SU-DHL-6 (cell line): ENCODE results near the gene CAMK2D.

ENCODE experiments used
- CTCF ChIP-seq: fragments of 200-600 bp; sonication (generic); IDR thresholded peaks from one replicate; pipeline ENCODE4 v1.5.1; 2017; ENCODE audit warnings: antibody characterized with exemption, mild to moderate bottlenecking, low read length, moderate library complexity; ENCODE audit not compliant: insufficient read depth, poor library complexity, severe bottlenecking
- EZH2phosphoT487 ChIP-seq: fragments of 200-600 bp; sonication (generic), shearing (Covaris generic); conservative IDR thresholded peaks from 2 replicates; pipeline ENCODE4 v1.6.1; 2018; ENCODE audit warnings: mild to moderate bottlenecking, antibody characterized with exemption, low read length, moderate library complexity, mixed read lengths

- TF ChIP-seq CTCF (no peak), EZH2phosphoT487 (no peak)
Observed at GRCh38 chr4:113613503-113613902, 148.0 kb downstream of the CAMK2D start.
